ENCODE results near the gene FAM76B. TPM values are rescaled to one million over a fixed set of nuclear protein-coding genes. Genes with fewer than 3 reads are reported as not detected.

FAM76B gene
- polyA plus RNA-seq, 2 of the 4 experiments (the other 2 are of a cell fraction): 11.4 to 33.3 TPM

DNA sequence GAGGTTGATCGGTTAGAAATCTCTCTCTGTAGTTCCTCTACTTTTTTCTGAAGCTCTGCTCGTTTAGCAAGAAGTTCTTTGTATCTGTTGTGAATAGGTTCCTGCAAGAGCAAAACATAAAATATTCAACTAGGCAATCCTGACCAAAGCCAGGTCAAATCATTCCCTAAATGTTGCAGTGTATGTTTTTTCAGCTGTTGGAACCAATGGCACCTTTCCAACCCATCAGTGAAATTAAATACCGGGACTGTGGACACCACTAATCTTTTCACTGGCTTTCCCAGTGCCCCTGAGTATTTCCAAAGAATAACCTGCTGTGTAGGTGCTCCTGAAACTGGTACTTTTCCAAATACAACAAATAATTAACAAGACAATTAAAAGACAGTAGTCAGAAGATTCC lies 45.8 kb upstream of the FAM76B start:
- ChIA-PET CTCF (interaction anchor here (0.8 to 6.1 kb wide), 15 partner anchors 10 to 687 kb away, joined by 3 to 38 read pairs (median 4); partner anchors contain the start of genes CCDC82, JRKL and MAML2), POLR2A (no interaction called here)
- no peak for ATAC-seq
- no peak for DNase-seq (ENCODE audit: low read depth in 1 of 2, low spot score in 1 of 2)
- Histone ChIP-seq H3K4me2 (no peak overlapping the region), H3K4me3 (no peak overlapping the region), H3K9me3 (no peaks in the 10 kb centered on the region), H3K27ac (no peak overlapping the region), H3K4me1 (peaks cover 6% of the 10 kb centered on the region; the same call in 2 of the 3 replicates)
- 91% methylated on average over 3 of the region's 3 CpGs for WGBS (ENCODE audit: missing lambda C conversion rate)
- TF ChIP-seq REST (IDR thresholded peaks at IDR 0.05) (no peak), RCOR1 (IDR thresholded peaks at IDR 0.05; ENCODE audit: low read depth, low read length) (no peak), NPAS2 (CRISPR knock-in tag; IDR thresholded peaks at IDR 0.05; ENCODE audit: borderline replicate concordance) (no peak), CHD2 (IDR thresholded peaks at IDR 0.05; ENCODE audit: low read length, partially characterized antibody) (no peak), HDAC2 (IDR thresholded peaks at IDR 0.05) (no peak), HMGXB4 (CRISPR knock-in tag; IDR thresholded peaks at IDR 0.05; ENCODE audit: borderline replicate concordance) (no peak), ZC3H11A (IDR thresholded peaks at IDR 0.05) (no peak)
- no peak for FAIRE-seq

DNA sequence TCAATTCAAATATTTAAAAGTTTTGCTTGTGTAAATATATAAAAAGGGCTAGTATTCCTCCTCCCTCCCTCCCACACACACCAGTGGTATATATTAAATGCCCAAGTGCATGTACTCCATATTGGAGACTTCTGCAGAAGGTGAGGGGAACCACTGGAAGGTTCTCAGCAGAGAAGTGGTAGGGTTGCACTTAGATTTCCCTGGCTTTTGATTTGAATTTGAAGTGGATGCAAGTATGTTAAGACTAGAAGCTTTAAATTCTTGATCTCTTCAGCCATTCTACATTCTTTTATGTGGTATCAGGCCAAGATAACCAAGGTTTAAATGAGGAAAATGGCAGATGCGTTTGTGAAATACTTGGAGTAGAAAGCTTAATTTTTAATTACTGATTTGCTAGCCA lies 43.8 kb upstream of the FAM76B start:
- no peak overlapping the region for H3K27ac ChIP-seq
- TF ChIP-seq KDM1A (IDR thresholded peaks at IDR 0.05; ENCODE audit: low read depth) (no peak), HOXA7 (CRISPR knock-in tag; IDR thresholded peaks at IDR 0.05) (no peak), HEYL (CRISPR knock-in tag; IDR thresholded peaks at IDR 0.05) (no peak), REST (IDR thresholded peaks at IDR 0.05) (no peak), RARB (CRISPR knock-in tag; IDR thresholded peaks at IDR 0.05) (no peak), HMGXB4 (CRISPR knock-in tag; IDR thresholded peaks at IDR 0.05; ENCODE audit: borderline replicate concordance) (no peak)
- TF ChIP-seq, protein P1, sequence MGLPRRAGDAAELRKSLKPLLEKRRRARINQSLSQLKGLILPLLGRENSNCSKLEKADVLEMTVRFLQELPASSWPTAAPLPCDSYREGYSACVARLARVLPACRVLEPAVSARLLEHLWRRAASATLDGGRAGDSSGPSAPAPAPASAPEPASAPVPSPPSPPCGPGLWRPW (IDR thresholded peaks at IDR 0.05): no peak
- TF ChIP-seq, protein P2, sequence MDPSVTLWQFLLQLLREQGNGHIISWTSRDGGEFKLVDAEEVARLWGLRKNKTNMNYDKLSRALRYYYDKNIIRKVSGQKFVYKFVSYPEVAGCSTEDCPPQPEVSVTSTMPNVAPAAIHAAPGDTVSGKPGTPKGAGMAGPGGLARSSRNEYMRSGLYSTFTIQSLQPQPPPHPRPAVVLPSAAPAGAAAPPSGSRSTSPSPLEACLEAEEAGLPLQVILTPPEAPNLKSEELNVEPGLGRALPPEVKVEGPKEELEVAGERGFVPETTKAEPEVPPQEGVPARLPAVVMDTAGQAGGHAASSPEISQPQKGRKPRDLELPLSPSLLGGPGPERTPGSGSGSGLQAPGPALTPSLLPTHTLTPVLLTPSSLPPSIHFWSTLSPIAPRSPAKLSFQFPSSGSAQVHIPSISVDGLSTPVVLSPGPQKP (IDR thresholded peaks at IDR 0.05; ENCODE audit: low read depth, low read length): no peak
- 100% methylated on average over 1 of the region's 1 CpG for WGBS (ENCODE audit: missing lambda C conversion rate)
- ATAC-seq (no peak), DNase-seq (ENCODE audit: low read depth in 1 of 2, low spot score in 1 of 2) (no peak), FAIRE-seq (no peak)
- no peak overlapping the region for H3K4me2 ChIP-seq
- POLR2A ChIA-PET: no interaction called here
- H3K4me1 ChIP-seq: peaks cover 6% of the 10 kb centered on the region; the same call in 2 of the 3 replicates
- H3K4me3 ChIP-seq: no peak overlapping the region
- H3K9me3 ChIP-seq: no peaks in the 10 kb centered on the region
- CTCF ChIA-PET: interaction anchor here (0.7 to 6.1 kb wide), 6 partner anchors 10 to 561 kb away, joined by 3 to 38 read pairs (median 3); no protein-coding TSS in a partner anchor
